H4 (cell line): ENCODE measurements around the gene PRR20G. TPM values are rescaled to one million over a fixed set of nuclear protein-coding genes. Genes with fewer than 3 reads are reported as not detected.
A peak's percentile ranks its signal among the peaks of the same experiment; 100 is the strongest.

Experiments used
- DNase-seq: peaks from one replicate; pipeline ENCODE4 v3.0.0-alpha.2; 2015; ENCODE audit warnings: low spot score
- total RNA-seq: library from RNA; depleted of rRNA; stranded (reverse); fragments of >200 nt; shearing (Covaris generic); gene quantifications from 2 replicates; pipeline ENCODE4 v1.2.3, GENCODE V29; 2014

PRR20G gene
- total RNA-seq, 1 experiment from 2014 or later: not detected

GRCh38 chr3:127263586-127264231 is 24.1 kb downstream of the PRR20G start:
- DNase-seq: no peak

DNA sequence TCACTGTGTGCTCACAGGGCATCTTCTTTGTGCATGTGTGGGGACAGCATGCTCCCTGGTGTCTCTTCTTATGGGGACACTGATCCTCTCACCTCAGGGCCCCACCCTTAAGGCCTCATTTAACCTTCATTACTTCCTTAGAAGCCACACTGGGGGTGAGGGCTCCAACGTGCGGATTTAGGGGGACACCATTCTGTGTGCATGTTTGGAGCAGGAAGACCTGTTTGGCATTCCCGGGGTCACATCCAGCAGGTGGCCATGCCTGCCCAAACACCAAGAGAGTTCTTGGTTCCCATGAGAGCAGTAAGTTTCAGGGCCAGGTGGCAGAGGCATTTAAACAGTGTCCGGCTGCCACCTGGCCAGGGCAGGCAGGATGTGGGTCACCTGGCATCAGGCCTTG is 24.8 kb downstream of the PRR20G start:
- DNase-seq: no peak

DNA sequence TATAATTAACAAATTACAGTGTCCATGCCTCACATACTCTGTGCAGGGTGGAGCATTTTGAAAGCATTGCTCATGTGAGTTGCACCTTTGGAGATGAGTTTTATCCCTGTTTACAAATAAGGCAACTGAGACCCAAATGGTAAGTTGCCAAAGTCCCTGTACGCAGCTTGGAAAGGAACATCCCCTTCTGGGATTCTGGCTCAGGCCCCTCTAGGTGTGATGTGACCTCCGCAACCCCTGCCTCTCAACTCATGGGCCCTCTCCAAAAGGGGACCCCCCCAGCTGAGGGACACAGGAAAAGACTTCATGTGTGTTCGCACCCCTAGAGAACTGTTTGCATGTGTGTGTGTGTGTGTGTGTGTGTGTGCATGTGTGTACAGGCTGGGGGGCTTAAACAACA is 25.3 kb downstream of the PRR20G start:
- DNase-seq: no peak

GRCh38 chr3:127261925-127262324 is 25.9 kb downstream of the PRR20G start:
- no peak for DNase-seq

GRCh38 chr3:127260826-127261555 is 26.9 kb downstream of the PRR20G start:
- DNase-seq: no peak

- DNase-seq: no peak
Measured at GRCh38 chr3:127260416-127260815, 27.4 kb downstream of the PRR20G start.

DNA sequence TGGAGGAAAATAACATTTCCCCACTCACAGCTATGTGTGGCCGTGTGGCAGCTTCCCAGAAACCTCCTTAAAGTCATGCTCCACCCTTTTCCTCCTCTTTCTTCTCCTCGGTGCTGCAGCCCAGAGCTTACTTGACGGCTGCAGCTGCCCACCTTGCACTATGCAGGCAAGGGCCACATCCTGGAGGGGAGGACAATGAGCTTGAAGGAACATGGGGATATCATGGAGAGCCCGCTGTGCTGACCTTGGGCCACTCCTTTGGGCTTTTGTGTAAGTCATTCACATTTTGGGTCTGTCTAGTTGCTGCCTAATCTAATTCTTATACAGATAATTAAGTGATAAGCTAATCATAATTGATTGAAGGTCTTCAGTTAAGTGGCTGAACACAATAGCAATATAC is 28.0 kb downstream of the PRR20G start:
- no peak for DNase-seq

- no peak for DNase-seq
Measured at GRCh38 chr3:127258733-127259132, 29.1 kb downstream of the PRR20G start.

GRCh38 chr3:127257351-127257750 is 30.5 kb downstream of the PRR20G start:
- DNase-seq: no peak

GRCh38 chr3:127256733-127257271 is 31.0 kb downstream of the PRR20G start:
- no peak for DNase-seq

DNA sequence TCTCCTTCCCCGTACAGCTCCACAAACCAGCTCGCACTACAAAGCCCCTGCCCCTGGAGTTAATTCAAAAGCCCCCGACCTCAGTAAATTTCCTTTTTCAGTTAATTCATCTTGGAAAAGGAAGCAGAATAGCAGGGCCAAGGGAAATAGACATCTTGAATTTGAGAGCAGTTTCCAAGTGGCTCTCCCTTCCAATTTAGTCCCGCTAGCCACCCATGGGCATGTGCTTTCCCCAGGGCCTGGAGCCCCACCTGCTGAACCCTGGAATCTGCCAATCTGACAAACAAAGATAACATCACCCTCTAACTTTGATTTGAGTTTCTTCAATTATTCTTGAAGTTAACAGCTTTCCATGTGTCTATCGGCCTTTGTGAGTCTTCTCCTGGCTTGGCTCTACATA is 31.7 kb downstream of the PRR20G start:
- no peak for DNase-seq

- DNase-seq: no peak
Measured at GRCh38 chr3:127255516-127255915, 32.3 kb downstream of the PRR20G start.

GRCh38 chr3:127254730-127255129 is 33.1 kb downstream of the PRR20G start:
- DNase-seq: no peak

- no peak for DNase-seq
Measured at GRCh38 chr3:127254033-127254644, 33.7 kb downstream of the PRR20G start.

- no peak for DNase-seq
Measured at GRCh38 chr3:127253491-127253890, 34.4 kb downstream of the PRR20G start.

GRCh38 chr3:127252446-127252845 is 35.4 kb downstream of the PRR20G start:
- peak; percentile 29 for DNase-seq

GRCh38 chr3:127250032-127250431 is 37.8 kb downstream of the PRR20G start:
- DNase-seq: no peak

DNA sequence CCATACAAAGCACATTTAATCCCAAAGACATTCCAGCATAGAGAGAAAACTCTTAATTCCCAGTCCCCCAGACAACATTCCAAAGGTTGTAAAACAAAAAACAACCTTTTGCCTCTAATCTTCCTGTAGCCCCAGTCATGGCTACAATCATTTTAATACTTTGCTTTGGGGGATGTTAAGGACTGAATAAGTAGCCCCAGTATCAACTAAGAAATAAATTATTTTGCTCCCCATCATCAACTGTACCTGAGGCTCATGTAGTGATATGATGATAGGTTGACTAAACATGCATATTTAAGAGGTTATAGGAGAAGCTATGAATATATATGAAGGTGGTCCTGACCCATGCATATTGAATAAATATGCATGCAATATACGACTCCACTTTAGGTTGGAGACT is 40.6 kb downstream of the PRR20G start:
- DNase-seq: no peak

DNA sequence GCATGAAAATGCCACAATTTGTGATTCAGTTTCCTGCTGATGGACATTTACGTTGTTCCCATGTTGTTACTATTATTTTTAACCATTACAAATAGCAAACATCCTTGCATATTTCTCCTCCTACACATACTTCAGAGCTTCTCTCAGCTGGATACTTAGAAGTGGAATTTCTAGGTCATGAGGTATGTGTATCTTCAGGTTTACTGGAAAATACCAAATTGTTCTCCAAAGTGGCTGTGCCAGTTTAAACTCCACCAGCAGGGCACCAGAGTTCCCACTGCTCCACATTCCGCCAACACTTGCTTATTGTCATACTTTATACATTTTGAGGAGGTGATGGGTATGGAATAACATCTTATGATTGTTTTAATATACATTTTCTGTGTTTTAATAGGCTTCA is 49.2 kb downstream of the PRR20G start:
- DNase-seq: no peak

DNA sequence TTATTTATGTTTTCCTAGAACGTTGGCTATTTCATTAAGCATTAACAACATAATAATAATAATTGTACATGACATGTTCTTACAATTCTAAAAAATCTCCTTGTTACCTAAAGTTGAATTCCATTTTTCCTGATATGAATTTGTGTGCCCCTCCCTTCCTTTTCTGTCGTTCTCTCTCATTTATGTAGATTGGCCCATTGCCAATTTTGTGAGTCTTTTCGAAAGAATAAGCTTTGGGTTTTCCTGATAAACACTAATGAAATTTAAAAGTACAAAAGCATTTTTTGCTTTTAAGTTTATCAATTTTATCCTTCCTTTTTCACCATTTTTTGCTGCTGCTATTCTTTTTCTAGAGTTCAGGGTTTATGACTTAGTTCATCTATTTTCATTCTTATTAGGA is 50.0 kb downstream of the PRR20G start:
- DNase-seq: no peak

GRCh38 chr3:127235706-127236105 is 52.1 kb downstream of the PRR20G start:
- no peak for DNase-seq

- no peak for DNase-seq
Measured at GRCh38 chr3:127234778-127235177, 53.1 kb downstream of the PRR20G start.
